HG03025 (cell line): ENCODE data around the gene PRF1.
"Not testable (repeated sequence)": the region's sequence is repeated elsewhere in the genome, so short reads cannot be mapped to it uniquely, and the experiment has no call there.

Experiments used
- ATAC-seq: cut with Tn5 transposase; IDR thresholded peaks from one replicate; pipeline ENCODE4 v1.9.1; 2021; ENCODE audit warnings: mild to moderate bottlenecking, moderate library complexity; ENCODE audit not compliant: unreplicated experiment, low FRiP score

Gene PRF1

DNA sequence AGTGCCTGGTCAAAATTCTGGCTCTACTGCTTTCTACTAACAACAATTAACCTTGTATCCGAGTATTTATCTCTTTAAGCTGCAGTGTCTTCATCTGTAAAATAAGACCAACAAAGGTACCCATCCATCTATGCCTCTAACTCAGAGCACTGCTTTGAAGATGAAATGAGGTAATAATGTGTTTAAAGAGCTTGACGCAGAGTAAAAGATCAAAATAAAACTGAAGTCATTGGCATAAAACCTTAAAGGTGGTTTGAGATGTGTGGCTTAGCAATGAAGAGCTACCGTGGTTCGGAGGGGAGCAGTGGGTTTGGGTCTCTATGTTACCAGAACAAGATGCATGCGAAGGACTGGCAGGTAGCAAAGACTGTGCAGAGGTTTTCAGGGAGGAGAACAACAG lies 16.1 kb upstream of the PRF1 start:
- no peak for ATAC-seq

DNA sequence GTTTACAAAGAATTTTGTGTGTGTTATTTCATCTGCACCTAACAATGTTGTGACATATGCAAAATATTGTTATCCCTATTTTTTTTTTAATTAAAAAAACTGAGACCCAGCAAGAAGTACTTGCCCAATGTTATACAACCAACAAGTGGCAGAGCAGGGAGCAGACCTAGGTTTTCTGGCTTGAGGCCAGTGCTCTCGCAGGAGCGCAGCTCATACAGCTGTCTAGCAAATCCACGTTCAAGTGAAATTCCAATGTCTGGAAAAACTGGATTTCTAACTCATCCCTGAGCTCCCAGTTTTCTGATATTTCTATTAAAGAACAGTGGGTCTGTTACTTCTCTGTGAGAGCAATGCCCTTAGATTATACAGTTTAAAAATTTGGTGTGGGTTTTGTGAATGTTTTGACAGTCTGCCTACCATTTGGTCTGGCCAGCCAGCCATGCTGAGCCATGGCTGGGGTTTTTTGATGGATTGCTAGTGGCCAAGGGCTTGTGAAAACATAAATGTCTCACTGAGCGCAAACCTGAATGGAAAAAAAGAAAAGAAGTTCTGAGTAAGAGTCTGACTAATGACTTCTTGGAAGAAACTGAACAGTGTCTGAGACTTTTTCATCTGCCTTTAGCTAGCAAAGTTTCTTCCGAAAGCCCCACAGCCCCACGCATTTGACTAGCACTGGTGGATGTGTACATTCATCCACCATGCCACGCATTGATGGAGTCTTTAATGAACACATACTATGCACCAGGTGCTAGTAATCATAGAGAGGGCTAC lies 15.4 kb upstream of the PRF1 start:
- no peak for ATAC-seq

DNA sequence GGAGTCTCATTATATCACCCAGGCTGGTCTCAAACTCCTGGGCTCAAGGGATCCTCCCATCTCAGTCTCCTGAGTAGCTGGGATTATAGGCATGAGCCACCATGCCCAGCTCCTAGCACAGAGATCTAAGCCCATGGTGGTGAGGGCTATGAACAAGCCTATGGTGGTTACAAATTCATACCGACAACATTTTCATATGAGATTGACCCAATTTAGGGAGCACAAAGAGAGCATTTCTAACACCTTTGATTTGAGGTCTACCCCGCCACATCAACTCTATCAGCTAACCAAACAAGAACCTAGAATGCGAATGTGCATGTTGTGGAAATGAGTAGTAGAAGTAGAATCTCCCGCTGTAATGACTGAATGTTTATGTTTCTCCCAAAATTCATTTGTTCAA lies 14.2 kb upstream of the PRF1 start:
- no peak for ATAC-seq

DNA sequence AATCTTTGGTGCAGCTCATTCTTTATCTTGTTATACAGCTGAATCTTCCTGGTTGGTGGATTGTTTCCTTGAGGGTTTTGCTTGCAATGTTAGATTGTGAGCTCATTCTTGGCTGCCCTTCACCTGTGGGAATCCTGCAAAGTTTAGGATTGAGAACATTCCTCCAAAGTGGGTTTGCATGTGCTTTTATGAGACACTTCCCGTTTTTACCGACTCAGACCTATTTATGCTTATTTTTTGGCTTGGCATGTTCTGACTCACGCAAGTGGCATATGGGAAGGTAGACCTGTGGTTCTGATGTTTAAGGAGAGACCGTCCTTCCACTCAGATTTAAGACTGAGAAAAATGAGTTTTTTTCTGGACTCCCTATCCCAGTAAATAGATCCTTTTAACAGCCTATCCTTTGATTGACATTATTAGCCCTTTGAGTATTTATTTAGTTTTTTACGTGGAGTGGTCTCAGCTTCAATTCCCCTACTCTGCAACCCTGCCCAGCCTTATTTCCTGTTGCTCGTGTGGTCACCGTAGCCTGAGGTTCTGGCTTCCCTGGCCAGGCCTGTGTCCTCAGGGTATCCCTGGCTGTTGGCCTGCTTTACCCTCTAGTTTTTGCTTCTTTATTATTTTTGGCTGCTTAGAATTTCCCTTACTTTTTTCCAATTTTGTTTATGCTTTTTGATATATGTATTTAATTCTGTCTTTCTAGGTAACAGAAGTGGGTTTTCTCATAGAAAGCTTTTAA lies 13.4 kb upstream of the PRF1 start:
- ATAC-seq = no peak

DNA sequence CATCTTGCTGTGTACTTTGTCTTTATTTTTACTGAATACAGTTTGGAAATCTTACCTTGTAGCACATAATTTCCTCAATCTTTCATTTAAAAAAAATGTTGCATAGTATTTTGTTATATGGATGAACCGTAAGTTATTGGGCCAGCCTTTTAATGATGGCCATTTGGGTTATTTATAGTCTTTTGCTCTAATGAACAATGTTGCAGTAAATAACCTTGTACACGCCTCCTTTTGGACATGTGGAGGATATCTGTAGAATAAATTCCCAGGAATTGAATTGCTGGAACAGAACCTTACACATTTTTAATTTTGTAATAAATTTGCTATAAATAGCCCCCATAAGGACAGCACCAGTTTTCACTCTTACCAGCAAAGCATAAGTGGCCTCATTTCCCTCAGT lies 12.7 kb upstream of the PRF1 start:
- ATAC-seq = no peak

DNA sequence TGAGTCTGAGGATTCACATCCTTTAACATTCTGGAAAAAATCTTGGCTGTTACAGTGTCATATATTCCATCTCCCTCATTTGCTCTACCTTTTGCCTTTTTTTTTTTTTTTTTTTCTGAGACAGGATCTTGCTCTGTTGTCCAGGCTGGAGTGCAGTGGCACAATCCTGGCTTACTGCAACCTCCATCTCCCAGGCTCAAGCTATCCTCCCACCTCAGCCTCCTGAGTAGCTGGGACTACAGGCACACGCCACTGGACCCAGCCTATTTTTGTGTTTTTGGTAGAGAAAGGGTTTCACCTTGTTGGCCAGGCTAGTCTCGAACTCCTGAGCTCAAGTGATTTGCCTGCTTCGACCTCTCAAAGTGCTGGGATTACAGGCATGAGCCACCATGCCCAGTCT lies 11.8 kb upstream of the PRF1 start:
- not testable (repeated sequence) for ATAC-seq

DNA sequence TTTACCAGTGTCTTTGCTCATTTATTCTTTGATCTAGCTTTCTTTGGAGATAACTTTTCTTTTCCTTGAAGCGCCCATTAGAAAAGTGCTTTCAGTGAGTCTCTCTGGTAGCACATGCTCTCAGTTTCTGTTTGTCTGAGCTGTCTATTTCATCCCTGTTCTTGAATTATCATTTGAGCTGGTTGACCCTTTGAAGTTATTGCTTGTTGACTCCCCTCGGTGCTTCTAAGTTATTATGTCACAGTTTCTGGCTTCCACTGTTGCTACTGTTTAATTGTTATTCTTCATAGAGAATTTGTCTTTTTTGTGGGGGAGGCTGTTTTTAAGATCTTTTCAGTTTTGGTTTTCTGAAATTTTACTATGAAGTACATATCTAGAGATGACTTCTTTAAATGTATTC lies 11.4 kb upstream of the PRF1 start:
- no peak for ATAC-seq

DNA sequence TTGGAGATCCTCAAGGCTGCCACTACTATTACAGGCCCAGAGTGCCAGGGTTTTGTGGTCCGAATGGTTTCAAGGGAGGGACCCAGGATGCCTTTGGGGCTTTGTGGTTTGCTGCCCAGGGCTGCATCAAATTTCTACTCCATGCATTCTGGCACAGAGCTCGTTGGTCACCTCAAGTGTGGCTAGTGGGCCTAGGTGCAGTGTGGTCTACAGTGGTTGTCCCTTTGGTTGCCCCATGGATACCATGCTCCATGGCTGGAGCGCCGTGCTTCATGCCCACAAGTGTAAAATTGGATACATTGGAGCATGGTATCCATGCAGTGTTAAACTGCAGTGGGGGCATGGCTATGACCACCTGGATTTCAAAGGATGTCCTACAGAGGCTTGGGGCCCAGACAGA lies 5.4 kb upstream of the PRF1 start:
- no peak for ATAC-seq

DNA sequence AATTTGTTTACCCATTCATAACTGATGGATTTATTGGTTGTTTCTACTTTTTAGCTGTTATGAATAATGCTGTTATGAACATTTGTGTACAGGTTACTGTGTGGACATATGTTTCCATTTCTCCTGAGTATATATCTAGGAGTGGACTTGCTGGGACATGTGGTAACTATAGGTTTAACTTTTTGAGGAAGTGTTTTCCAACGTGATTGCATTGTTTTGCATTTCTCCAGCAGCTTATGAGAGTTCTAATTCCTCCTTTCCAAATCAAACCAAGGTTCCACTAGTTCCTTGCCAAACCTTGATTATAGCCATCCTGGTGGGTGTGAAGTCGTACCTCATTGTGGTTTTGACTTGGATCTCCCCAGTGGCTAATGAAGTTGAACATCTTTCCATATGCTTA lies 2.6 kb upstream of the PRF1 start:
- no peak for ATAC-seq

DNA sequence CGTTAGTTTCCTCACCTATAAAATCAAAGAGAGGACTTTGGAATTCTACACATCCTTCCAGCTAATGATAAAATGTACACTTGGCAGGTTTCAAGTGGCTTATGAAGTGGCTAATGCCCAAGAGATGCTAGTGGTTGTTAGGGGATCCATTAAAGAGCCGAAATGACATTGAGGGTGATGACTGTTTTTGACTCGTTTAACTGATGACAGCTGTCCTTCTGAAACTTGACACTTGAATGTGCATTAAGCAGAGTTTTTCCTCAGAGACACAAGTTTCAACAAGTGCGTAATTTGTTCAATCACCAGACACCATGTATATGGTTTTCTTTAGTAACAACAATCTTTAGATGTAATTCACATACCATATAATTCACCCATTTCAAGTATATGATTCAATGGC lies 1.6 kb upstream of the PRF1 start:
- no peak for ATAC-seq

DNA sequence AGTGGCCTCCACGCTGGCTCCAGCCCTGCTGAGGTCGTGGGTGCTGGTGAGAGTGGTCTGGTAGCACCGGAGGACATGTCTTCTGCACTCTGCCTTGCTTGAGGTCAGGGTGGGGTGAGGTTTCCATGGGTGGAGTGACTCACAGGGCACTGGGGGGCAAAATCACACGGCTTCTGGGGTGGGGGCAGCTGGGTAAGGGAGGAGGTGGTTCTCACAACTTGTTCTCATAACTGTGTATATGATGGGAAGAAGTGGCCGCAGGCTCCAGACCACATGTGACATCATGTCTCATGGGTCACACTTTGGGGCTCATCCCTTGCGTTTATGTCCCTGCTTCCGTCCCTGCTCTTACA lies 884 bp upstream of the PRF1 start:
- ATAC-seq = no peak

DNA sequence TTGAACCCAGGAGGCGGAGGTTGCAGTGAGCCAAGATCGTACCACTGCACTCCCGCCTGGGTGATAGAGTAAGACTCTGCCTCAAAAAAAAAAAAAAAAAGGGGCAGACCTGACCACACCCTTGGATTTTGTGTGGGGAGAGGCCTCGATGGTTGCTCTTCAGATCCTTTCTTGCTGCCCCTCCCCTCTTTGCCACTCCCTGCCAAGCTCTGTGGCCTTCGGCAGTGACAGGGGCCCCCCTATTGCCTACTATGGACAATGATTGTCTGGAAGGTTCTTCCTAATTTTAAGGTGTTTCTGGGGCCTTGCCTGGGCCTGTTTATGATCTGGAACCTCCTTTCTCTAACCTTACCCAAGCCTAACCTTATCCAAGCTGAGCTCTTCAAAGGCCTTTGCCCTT lies 795 bp downstream of the PRF1 start:
- ATAC-seq = no peak

DNA sequence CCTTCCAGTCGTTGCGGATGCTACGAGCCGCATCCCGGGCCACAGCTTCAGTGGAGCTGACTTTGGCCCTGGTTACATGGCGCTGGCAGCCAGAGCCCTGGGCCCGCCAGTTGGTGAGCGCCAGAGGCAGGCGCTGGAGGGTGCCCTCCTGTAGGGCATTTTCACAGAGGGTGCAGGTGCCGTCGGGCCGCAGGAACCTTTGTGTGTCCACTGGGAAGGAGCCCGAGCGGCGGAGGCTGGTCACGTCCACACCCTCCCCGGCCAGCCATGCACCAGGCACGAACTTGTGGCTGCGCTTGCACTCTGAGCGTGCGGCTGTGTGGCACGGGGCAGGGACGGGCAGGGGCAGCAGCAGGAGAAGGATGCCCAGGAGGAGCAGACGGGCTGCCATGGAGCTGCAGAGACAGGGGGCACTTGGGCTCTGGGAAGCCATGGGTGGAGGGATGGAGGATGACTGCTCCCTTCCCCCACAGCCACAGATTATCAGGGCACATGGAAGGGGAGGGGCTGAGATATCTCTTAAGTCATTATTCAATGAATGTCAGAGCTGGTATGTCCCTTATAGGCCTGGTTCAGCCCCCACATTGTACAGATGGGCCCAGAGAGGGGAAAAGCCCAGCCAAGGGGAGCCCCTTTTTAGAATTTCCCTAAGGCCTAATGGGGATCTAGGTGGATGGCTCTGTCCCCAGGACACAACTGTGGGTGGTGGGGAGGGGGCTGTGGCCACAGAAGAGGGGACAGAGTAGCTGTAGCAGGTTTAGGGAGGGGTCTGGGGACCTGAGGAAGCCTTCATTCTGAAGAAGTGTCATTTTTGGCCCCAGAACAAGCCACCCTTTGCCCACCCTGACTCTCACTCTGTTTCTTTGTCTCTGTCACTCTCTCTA lies 1.8 kb downstream of the PRF1 start:
- ATAC-seq = no peak

DNA sequence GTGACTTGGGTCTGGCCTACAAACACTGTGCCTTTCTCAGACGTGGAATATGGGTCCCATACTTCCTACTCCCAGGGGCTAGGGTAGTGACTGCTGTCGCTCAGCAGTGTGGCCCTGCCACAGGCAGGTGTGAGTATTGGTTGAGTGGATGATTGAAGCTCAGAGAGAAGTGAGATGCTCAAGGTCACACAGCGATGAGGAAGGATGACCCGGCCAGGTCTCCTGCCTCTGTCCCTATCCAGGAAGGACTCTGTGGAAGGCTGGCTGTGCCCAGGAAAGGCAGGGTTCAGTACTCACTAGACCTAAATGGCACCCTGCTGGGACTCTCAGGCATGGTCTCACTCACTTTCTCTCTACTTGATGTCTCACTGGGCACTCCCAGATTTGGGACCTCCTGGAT lies 2.8 kb downstream of the PRF1 start:
- ATAC-seq = no peak

DNA sequence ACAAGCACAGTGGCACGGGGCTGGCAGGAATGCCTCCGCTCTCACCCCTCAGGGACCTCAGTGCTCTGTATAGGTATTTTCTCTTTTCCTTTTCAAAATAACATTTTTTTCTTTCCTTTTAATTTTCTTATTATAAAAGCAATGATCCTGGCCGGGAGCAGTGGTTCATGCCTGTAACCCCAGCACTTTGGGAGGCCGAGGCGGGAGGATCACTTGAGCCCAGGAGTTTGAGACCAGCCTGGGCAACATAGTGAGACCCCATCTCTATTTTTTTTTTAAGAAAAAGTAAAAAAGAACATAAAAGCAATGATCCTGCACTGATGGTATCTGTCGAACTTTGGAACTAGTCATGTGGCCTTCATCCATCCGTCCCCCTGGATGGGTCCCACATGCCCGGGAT lies 3.2 kb downstream of the PRF1 start:
- no peak for ATAC-seq

DNA sequence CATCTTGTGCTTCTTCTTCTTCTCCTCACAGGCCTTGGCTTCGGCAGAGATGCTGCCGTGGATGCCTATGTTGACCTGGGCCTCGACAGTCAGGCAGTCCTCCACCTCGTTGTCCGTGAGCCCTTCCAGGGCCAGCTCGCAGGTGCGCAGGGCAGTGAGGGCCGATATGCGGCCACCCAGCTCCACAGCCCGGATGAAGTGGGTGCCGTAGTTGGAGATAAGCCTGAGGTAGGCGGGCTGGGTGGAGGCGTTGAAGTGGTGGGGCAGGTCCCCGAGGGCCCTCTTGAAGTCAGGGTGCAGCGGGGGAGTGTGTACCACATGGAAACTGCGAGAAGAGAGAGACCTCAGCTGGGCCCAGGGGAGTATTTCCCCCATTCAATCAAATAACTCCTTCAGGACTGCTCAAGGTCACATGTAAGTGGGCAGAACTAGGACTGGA lies 3.7 kb downstream of the PRF1 start:
- no peak for ATAC-seq

DNA sequence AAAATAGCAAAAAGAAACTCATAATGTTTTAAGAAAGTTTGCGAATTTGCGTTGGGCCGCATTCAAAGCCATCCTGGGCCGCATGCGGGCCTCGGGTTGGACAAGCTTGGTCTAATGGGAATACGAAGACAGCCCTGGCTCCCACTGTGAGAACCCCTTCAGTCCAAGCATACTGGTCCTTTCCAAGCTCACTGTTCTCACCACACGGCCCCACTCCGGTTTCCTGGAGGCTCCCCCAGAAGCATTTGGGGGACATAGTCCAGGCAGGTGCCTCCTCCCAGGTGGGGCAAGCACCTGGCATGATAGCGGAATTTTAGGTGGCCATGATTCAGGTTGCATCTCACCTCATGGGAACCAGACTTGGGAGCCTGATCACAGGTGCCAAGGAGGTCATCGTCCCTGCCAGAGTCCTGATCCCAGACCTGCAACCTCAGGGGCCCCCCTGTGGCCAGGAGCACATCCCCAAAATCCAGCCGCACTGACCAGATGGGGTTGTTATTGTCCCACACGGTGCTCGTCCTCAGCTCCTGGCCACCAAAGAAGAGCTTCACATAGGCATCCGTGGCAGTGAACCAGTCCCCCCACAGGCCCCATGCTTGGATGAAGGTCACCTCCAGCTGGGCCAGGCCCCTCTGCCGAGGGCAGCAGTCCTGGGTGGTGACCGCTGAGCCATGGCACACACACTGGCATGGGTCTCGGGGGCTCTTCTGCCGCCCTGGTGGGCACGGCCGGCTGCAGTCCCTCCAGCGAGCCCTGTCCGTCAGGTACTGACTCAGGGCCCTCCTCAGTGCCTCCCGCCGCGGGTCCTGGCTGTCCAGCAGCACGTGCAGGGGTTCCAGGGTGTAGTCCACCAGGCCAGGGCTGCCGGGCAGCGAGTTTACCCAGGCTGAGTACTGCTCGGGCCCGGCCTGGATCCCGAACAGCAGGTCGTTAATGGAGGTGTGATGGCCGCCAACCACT lies 4.4 kb downstream of the PRF1 start:
- ATAC-seq = no peak

DNA sequence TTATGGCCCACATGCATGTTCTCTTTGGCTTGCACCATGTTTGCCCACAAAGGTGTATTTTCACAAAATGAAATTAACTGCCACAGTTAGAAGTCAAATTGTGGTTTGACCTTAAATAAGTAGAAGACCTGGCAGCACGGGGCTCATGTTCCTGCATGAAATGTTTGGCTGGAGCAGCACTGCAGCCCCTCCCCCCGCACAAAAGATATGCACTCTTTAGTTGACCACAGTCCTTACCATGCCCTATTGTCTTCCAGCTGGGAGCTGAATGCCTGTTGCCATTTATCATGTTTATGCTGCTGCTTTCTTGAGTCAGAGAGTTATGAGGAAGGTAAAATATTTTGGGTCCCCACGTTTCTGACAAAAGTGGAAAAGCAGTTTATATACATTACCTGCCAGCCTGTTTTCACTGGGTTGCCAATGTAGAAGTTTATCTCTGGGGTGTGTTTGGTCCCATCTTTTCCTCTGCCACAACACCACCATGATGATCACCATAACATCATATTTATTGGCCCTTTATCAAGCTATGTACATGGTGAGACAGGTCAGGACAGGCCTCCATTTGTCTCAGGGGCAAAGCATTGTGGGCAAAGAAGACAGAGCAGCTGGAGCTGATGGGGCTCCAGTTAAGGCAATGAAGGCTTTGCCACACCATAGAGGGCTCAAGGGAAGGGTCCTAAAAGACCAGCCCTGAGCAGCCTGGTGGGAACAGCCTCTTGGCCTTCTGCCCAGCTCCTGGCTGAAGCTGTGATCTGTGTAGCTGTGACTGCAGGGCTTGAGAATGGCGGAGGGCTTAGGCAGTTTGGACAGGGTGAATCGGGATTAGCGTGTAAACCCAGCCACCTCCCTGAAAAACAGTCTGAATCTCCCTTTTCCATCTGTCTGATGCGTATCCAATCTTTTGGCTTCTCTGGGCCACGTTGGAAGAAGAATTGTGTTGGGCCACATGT lies 5.4 kb downstream of the PRF1 start:
- no peak for ATAC-seq
